H1 (cell line): ENCODE results near the gene MEX3B. TPM values are rescaled to one million over a fixed set of nuclear protein-coding genes. Genes with fewer than 3 reads are reported as not detected.

Experiments
- CTCF ChIA-PET: fragments of 300-600 bp; sonication (Branson Sonifier 250); formaldehyde crosslinking; loops from one replicate; lab custom pipeline; 2021; ENCODE audit not compliant: partially characterized antibody; lab: Charles Lee
- POLR2A ChIA-PET: fragments of 300-600 bp; sonication (Branson Sonifier 250); formaldehyde crosslinking; loops from one replicate; lab custom pipeline; 2021; ENCODE audit warnings: inconsistent platforms; ENCODE audit not compliant: partially characterized antibody; lab: Charles Lee
- DNase-seq, 2 experiments: peaks; one replicate each; pipeline versions ENCODE4 v3.0.0 to v3.0.0-alpha.2; 2010 to 2022; ENCODE audit warnings: low spot score in 2 of 2, low read depth in 1 of 2, mixed read lengths in 1 of 2
- FAIRE-seq: peaks from 2 replicates; lab custom pipeline; 2011; peaks lifted over from hg19 to GRCh38; lab: Jason Lieb, UNC
- H2AFZ ChIP-seq: 2 replicates; pipeline ENCODE4 v1.8.1; 2012; ENCODE audit warnings: low read length, inconsistent platforms
- H2AK5ac ChIP-seq: 2 replicates; pipeline ENCODE4 v1.6.1; 2013; ENCODE audit warnings: low read depth, low read length
- H2BK120ac ChIP-seq: replicated peaks from 2 replicates; pipeline ENCODE3; 2013; ENCODE audit warnings: low read depth, low read length, inconsistent platforms
- H2BK12ac ChIP-seq: 2 replicates; pipeline ENCODE4 v1.6.1; 2013; ENCODE audit warnings: low read depth, low read length
- H2BK15ac ChIP-seq: 2 replicates; pipeline ENCODE4 v1.6.1; 2013; ENCODE audit warnings: low read length
- H2BK20ac ChIP-seq: 2 replicates; pipeline ENCODE4 v1.6.1; 2013; ENCODE audit warnings: low read length
- H2BK5ac ChIP-seq: 2 replicates; pipeline ENCODE4 v1.6.1; 2013; ENCODE audit warnings: low read depth, low read length
- H3K14ac ChIP-seq: 2 replicates; pipeline ENCODE4 v1.6.1; 2013; ENCODE audit warnings: inconsistent platforms; ENCODE audit not compliant: insufficient read length
- H3K18ac ChIP-seq: 2 replicates; pipeline ENCODE4 v1.6.1; 2013; ENCODE audit warnings: low read length; ENCODE audit errors: extremely low read depth
- H3K23ac ChIP-seq: 2 replicates; pipeline ENCODE4 v1.6.1; 2013; ENCODE audit warnings: inconsistent platforms; ENCODE audit not compliant: insufficient read length
- H3K23me2 ChIP-seq: 2 replicates; pipeline ENCODE4 v1.6.1; 2013; ENCODE audit warnings: low read depth, low read length
- H3K27ac ChIP-seq: 2 replicates; pipeline ENCODE4 v1.6.1; 2011; ENCODE audit warnings: low read depth, low read length, inconsistent platforms
- H3K27me3 ChIP-seq, 4 experiments: replicated peaks in 1 of 4; 1 replicate in 1 of 4; 2 replicates in 3 of 4; pipeline versions ENCODE4 v1.6.1 to v1.8.1; 2011 to 2013; ENCODE audit warnings: low read length in 3 of 4, mild to moderate bottlenecking in 3 of 4, inconsistent platforms in 2 of 4, mixed read lengths in 2 of 4, moderate library complexity in 1 of 4; ENCODE audit not compliant: control insufficient read depth in 3 of 4, insufficient read depth in 3 of 4; ENCODE audit errors: extremely low read depth in 1 of 4
- H3K36me3 ChIP-seq, 4 experiments: 2 replicates each; pipeline versions ENCODE4 v1.6.1 to v1.8.1; 2011 to 2013; ENCODE audit warnings: mild to moderate bottlenecking in 4 of 4, low read length in 3 of 4, moderate library complexity in 2 of 4, control low read depth in 1 of 4, inconsistent platforms in 1 of 4; ENCODE audit not compliant: insufficient read depth in 4 of 4, control insufficient read depth in 2 of 4
- H3K4ac ChIP-seq: replicated peaks from 2 replicates; pipeline ENCODE3; 2013; ENCODE audit warnings: low read length, low read depth, mixed read lengths, inconsistent platforms; ENCODE audit not compliant: insufficient read length
- H3K4me1 ChIP-seq, 4 experiments: replicated peaks in 1 of 4; 1 replicate in 1 of 4; 2 replicates in 3 of 4; pipeline versions ENCODE4 v1.6.1 to v1.8.1; 2011 to 2013; ENCODE audit warnings: low read length in 3 of 4, inconsistent platforms in 2 of 4, mixed read lengths in 1 of 4; ENCODE audit not compliant: insufficient read depth in 4 of 4, control insufficient read depth in 3 of 4
- H3K4me2 ChIP-seq, 2 experiments: 2 replicates each; pipeline versions ENCODE4 v1.6.1 to v1.8.1; 2011 to 2013; ENCODE audit warnings: low read depth in 2 of 2, low read length in 2 of 2, control low read depth in 1 of 2, inconsistent platforms in 1 of 2, mild to moderate bottlenecking in 1 of 2; ENCODE audit not compliant: insufficient read depth in 1 of 2
- H3K4me3 ChIP-seq, 4 experiments: fragments of 200-600, 300-600 bp in 1 of 4; sonication (generic), shearing (Covaris generic), sonication (Bioruptor Twin) in 1 of 4; 2 replicates each; pipeline versions ENCODE4 v1.5.1 to v1.8.1; 2011 to 2016; ENCODE audit warnings: low read length in 4 of 4, low read depth in 3 of 4, control low read depth in 2 of 4, inconsistent platforms in 2 of 4, mild to moderate bottlenecking in 2 of 4, mixed read lengths in 1 of 4, moderate library complexity in 1 of 4; ENCODE audit not compliant: insufficient read depth in 2 of 4; ENCODE audit errors: extremely low read depth in 1 of 4
- H3K56ac ChIP-seq: replicated peaks from 2 replicates; pipeline ENCODE3; 2013; ENCODE audit warnings: low read depth, mild to moderate bottlenecking, mixed read lengths, low read length, inconsistent platforms; ENCODE audit not compliant: insufficient read length
- H3K79me1 ChIP-seq: 2 replicates; pipeline ENCODE4 v1.6.1; 2013; ENCODE audit warnings: low read depth, low read length, control low read depth
- H3K79me2 ChIP-seq, 2 experiments: 2 replicates each; pipeline versions ENCODE4 v1.6.1 to v1.8.1; 2012 to 2013; ENCODE audit warnings: low read length in 2 of 2, mild to moderate bottlenecking in 2 of 2, inconsistent platforms in 1 of 2; ENCODE audit not compliant: insufficient read depth in 2 of 2, control insufficient read depth in 1 of 2
- H3K9ac ChIP-seq, 4 experiments: replicated peaks in 1 of 4; 1 replicate in 1 of 4; 2 replicates in 3 of 4; pipeline versions ENCODE4 v1.6.1 to v1.8.1; 2011 to 2013; ENCODE audit warnings: low read depth in 3 of 4, low read length in 3 of 4, control low read depth in 2 of 4, mild to moderate bottlenecking in 2 of 4, moderate library complexity in 2 of 4, inconsistent platforms in 1 of 4; ENCODE audit errors: extremely low read depth in 1 of 4
- H3K9me3 ChIP-seq, 2 experiments: 2 replicates each; pipeline versions ENCODE4 v1.6.1 to v1.8.1; 2012 to 2013; ENCODE audit warnings: mild to moderate bottlenecking in 2 of 2, moderate library complexity in 2 of 2, control low read depth in 1 of 2, inconsistent platforms in 1 of 2, low read depth in 1 of 2, low read length in 1 of 2, mixed read lengths in 1 of 2; ENCODE audit not compliant: insufficient read depth in 2 of 2
- H4K20me1 ChIP-seq, 2 experiments: replicated peaks in 1 of 2; 2 replicates each; pipeline versions ENCODE3 to v1.8.1; 2011 to 2013; ENCODE audit warnings: inconsistent platforms in 2 of 2, low read length in 2 of 2, mild to moderate bottlenecking in 1 of 2; ENCODE audit not compliant: insufficient read depth in 2 of 2, control insufficient read depth in 1 of 2
- H4K5ac ChIP-seq: 2 replicates; pipeline ENCODE4 v1.6.1; 2013; ENCODE audit warnings: low read length, low read depth, mixed read lengths, inconsistent platforms; ENCODE audit not compliant: insufficient read length
- H4K8ac ChIP-seq: 2 replicates; pipeline ENCODE4 v1.8.0; 2013; ENCODE audit warnings: mild to moderate bottlenecking, moderate library complexity, low read length, inconsistent platforms; ENCODE audit not compliant: insufficient read depth; ENCODE audit errors: extremely low read depth
- H4K91ac ChIP-seq: replicated peaks from 2 replicates; pipeline ENCODE3; 2013; ENCODE audit warnings: low read length, mixed read lengths, inconsistent platforms; ENCODE audit not compliant: insufficient read length
- BRCA1 ChIP-seq: IDR thresholded peaks from 2 replicates; pipeline ENCODE4 v1.6.1; 2012; ENCODE audit warnings: low read depth, low read length, improper control_type of control experiment
- CBX5 ChIP-seq: fragments of 300-800, 300-1000 bp; sonication (generic); IDR thresholded peaks from 2 replicates; pipeline ENCODE4 v1.7.1; 2016; ENCODE audit warnings: antibody characterized with exemption, low read length, low read depth
- GTF2F1 ChIP-seq: IDR thresholded peaks from 2 replicates; pipeline ENCODE4 v1.6.1; 2012; ENCODE audit warnings: low read depth, low read length, improper control_type of control experiment, borderline replicate concordance
- JUN ChIP-seq: IDR thresholded peaks from 2 replicates; pipeline ENCODE4 v1.6.1; 2011; ENCODE audit warnings: low read depth, mild to moderate bottlenecking, improper control_type of control experiment, low read length
- JUND ChIP-seq: IDR thresholded peaks from 2 replicates; pipeline ENCODE4 v1.6.1; 2011; ENCODE audit warnings: mild to moderate bottlenecking, improper control_type of control experiment, low read length
- KDM5A ChIP-seq: fragments of 200-600 bp; IDR thresholded peaks from 2 replicates; pipeline ENCODE4 v1.7.1; 2012; ENCODE audit warnings: mild to moderate bottlenecking, low read length, inconsistent platforms, mixed read lengths
- PHF8 ChIP-seq: fragments of 200-600 bp; sonication (generic); conservative IDR thresholded peaks from 2 replicates; pipeline ENCODE4 v1.7.1; 2012; ENCODE audit warnings: low read depth, mild to moderate bottlenecking, inconsistent platforms, low read length, moderate library complexity
- SAP30 ChIP-seq: fragments of 300-600 bp; sonication (generic); IDR thresholded peaks from 2 replicates; pipeline ENCODE4 v1.7.1; 2012; ENCODE audit warnings: low read length, moderate library complexity, mild to moderate bottlenecking, inconsistent platforms; ENCODE audit not compliant: insufficient read depth, insufficient replicate concordance
- TEAD4 ChIP-seq: IDR thresholded peaks from 2 replicates; pipeline ENCODE4 v1.6.1; 2012; ENCODE audit warnings: low read depth, low read length, inconsistent platforms, mixed read lengths
- WGBS, 2 experiments: shearing (Covaris generic) in 1 of 2; methylation state at CpG; one replicate each; pipeline versions ENCODE4 v1.1.6 to v1.1.7; 2013 to 2015; ENCODE audit warnings: low lambda C conversion rate in 2 of 2, mixed read lengths in 2 of 2, inconsistent platforms in 1 of 2, low coverage in 1 of 2, missing lambda C conversion rate in 1 of 2; ENCODE audit not compliant: insufficient replicate concordance in 2 of 2, insufficient coverage in 1 of 2, insufficient read length in 1 of 2; ENCODE audit errors: extremely low coverage in 1 of 2, missing lambda C conversion rate in 1 of 2; 5-methylcytosine and 5-hydroxymethylcytosine counted together
- polyA plus RNA-seq, 7 experiments: library from polyadenylated mRNA; depleted of rRNA in 3 of 7; stranded (reverse) in 5 of 7; unstranded in 2 of 7; fragments of >200 nt in 5 of 7; fragments of 200-250 nt in 2 of 7; gene quantifications; 1 replicate in 5 of 7; 2 replicates in 1 of 7; 4 replicates in 1 of 7; pipeline versions ENCODE4 v1.2.1 to v1.2.3, GENCODE V29; 2011 to 2013; ENCODE audit warnings: missing spikeins in 2 of 7, mixed read lengths in 2 of 7
- total RNA-seq: library from RNA; stranded (reverse); fragmentation: NEBNext Ultra II Directional; extraction: Animal tissue kit (Norgen Biotek cat#: 25700); gene quantifications from 2 replicates; pipeline ENCODE4 v1.2.1, GENCODE V29; 2021
- TF ChIP-seq, protein P1 (sequence below): IDR thresholded peaks from 2 replicates; pipeline ENCODE4 v1.6.1; 2011; ENCODE audit warnings: low read depth, mild to moderate bottlenecking, low read length; ENCODE audit not compliant: insufficient read depth

Gene MEX3B
- total and polyA plus RNA-seq, 2 of the 8 experiments (the other 6 are each of a cell fraction or from before 2014, with no cell fraction given), result 8.0 to 15.9 TPM

DNA sequence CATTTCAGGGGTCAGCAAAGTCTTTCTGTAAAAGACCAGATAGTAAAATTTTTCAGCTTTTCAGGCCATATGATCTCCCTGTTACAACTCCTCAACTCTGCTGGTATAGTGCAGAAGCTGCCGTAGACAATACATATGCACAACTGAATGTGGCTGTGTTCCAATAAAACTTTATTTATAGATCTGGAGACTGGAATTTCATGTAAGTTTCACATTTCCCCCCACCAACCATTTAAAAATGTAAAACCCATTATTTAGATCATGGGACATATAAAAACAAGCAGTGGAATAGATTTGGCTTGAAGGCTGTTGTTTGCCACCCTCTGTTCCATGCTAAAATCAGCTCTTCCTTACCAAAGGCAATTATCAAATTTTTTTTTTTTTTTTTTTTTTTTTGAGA lies 28.8 kb upstream of the MEX3B start:
- H3K4me2 ChIP-seq, result no peak overlapping the region
- no peaks in the 10 kb centered on the region for H3K79me1 ChIP-seq
- whole genome bisulfite sequencing, 2 experiments, result 81% methylated on average over 1 of the region's 1 CpG; no CpG with 5 or more reads in 1 of the 2 experiments
- H4K20me1 ChIP-seq, result no peaks in the 10 kb centered on the region
- no peak overlapping the region for H2AK5ac ChIP-seq
- no peak overlapping the region for H4K8ac ChIP-seq
- H3K27ac ChIP-seq, result no peak overlapping the region
- H2BK15ac ChIP-seq, result no peak overlapping the region
- FAIRE-seq (no peak), DNase-seq (no peak)
- no peak overlapping the region for H3K14ac ChIP-seq
- POLR2A ChIA-PET, result interaction anchor here (1.5 to 2.0 kb wide), 2 partner anchors 11 to 12 kb away, joined by 3 to 7 read pairs; no protein-coding TSS in a partner anchor
- H3K4me1 ChIP-seq, result peaks cover 0 to 2% (median 0%) of the 10 kb centered on the region in 4 experiments; a peak in 1 of 7 replicates
- H3K9ac ChIP-seq, result no peak overlapping the region
- no peak overlapping the region for H2BK120ac ChIP-seq
- no peaks in the 10 kb centered on the region for H3K79me2 ChIP-seq
- no peak overlapping the region for H3K4me3 ChIP-seq
- no peak overlapping the region for H3K23ac ChIP-seq
- H3K27me3 ChIP-seq, result no peaks in the 10 kb centered on the region
- no peak overlapping the region for H3K18ac ChIP-seq
- no peak overlapping the region for H3K56ac ChIP-seq
- H4K5ac ChIP-seq, result no peak overlapping the region
- no peak overlapping the region for H2BK20ac ChIP-seq
- no peaks in the 10 kb centered on the region for H3K23me2 ChIP-seq
- no peak overlapping the region for H2BK5ac ChIP-seq
- H2AFZ ChIP-seq, result no peak overlapping the region
- CTCF ChIA-PET, result interaction anchor here (0.8 to 2.2 kb wide), 4 partner anchors 12 to 34 kb away, joined by 3 to 8 read pairs (median 4); no protein-coding TSS in a partner anchor
- no peaks in the 10 kb centered on the region for H3K9me3 ChIP-seq
- no peak overlapping the region for H2BK12ac ChIP-seq
- TF ChIP-seq, protein P1, sequence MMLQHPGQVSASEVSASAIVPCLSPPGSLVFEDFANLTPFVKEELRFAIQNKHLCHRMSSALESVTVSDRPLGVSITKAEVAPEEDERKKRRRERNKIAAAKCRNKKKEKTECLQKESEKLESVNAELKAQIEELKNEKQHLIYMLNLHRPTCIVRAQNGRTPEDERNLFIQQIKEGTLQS, result no peak
- TF ChIP-seq JUN (no peak), CBX5 (no peak), PHF8 (no peak), TEAD4 (no peak), JUND (no peak), BRCA1 (no peak), GTF2F1 (no peak), SAP30 (no peak), KDM5A (no peak)
- no peak overlapping the region for H3K4ac ChIP-seq
- no peak overlapping the region for H4K91ac ChIP-seq
- H3K36me3 ChIP-seq, result no peaks in the 10 kb centered on the region
